ENCODE results near the gene EFCAB9. TPM values are rescaled to one million over a fixed set of nuclear protein-coding genes. Genes with fewer than 3 reads are reported as not detected.

The EFCAB9 gene
- total and polyA plus RNA-seq, 4 donors = not detected

DNA sequence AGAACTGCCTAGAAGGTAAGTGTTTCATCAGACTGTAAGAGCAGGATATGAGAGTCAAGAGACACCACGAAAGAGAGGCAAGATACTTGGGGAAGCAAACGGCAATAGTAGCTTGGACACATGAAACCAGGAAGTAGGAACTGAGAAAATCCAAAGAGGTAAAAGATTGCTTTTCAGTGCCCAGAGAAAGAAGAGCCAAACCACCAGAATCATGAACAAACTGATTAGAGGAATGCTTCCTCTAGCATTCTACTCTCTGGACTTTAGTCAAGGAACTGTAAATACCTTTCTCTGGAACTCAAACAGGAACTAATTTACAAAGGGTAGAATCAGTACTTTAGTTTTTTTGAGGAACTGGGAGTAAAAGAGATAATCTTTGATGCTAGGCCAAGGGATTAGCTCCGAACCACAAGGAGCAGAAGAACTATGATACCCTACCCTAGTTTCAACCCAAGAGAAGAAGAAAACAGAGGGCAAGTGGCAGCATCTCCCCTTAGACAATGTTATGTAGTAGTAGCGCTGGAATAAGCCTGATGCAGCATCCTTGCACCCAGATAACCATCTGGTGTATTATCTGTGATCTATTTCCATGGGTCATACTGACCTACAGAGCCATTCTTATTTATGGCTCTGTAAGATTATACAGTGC is 41.3 kb downstream of the EFCAB9 start:
- no peak overlapping the region for H3K9ac ChIP-seq (ENCODE audit: low read depth in 1 of 2, low read length in 2 of 2)
- DNase-seq (ENCODE audit: low spot score) = no peak
- no peak overlapping the region for H3K4me3 ChIP-seq (ENCODE audit: low read depth in 1 of 3, low read length in 3 of 3)
- no peaks in the 10 kb centered on the region for H3K27me3 ChIP-seq (ENCODE audit: control insufficient read depth in 4 of 4, insufficient read depth in 4 of 4, low read length in 3 of 4)
- H3K4me1 ChIP-seq (ENCODE audit: control insufficient read depth in 4 of 4, insufficient read depth in 4 of 4, low read length in 3 of 4) = peaks cover 0 to 17% (median 16%) of the 10 kb centered on the region in 4 donors
- peak; percentile 23 for TF ChIP-seq SP1 (IDR thresholded peaks at IDR 0.05)
- TF ChIP-seq CTCF (IDR thresholded peaks at IDR 0.05; ENCODE audit: low read depth, low read length, missing input control) = no peak
- TF ChIP-seq HNF4G (IDR thresholded peaks at IDR 0.05) = no peak
- TF ChIP-seq ZBTB33 (IDR thresholded peaks at IDR 0.05) = no peak
- TF ChIP-seq EGR1 (IDR thresholded peaks at IDR 0.05; ENCODE audit: low read depth in 2 of 2) = no peak
- TF ChIP-seq TAF1 (conservative IDR thresholded peaks at IDR 0.05) = no peak
- TF ChIP-seq HNF4A (conservative IDR thresholded peaks at IDR 0.05) = peak; percentile 21 to 44
- no peak overlapping the region for H3K27ac ChIP-seq (ENCODE audit: low read depth in 1 of 2, low read length in 2 of 2)
- H3K36me3 ChIP-seq (ENCODE audit: control insufficient read depth in 4 of 4, insufficient read depth in 3 of 4, low read depth in 1 of 4, low read length in 3 of 4) = peaks cover 0 to 5% (median 1%) of the 10 kb centered on the region in 4 donors
- H3K9me3 ChIP-seq (ENCODE audit: control insufficient read depth in 4 of 4, low read length in 3 of 4) = no peaks in the 10 kb centered on the region
- WGBS = 34% methylated on average over 4 of the region's 4 CpGs

- TF ChIP-seq EGR1 (IDR thresholded peaks at IDR 0.05; ENCODE audit: low read depth in 2 of 2) = no peak
- no peak for TF ChIP-seq CTCF (IDR thresholded peaks at IDR 0.05; ENCODE audit: low read depth, low read length, missing input control)
- TF ChIP-seq GABPA (IDR thresholded peaks at IDR 0.05 in 1 of 2, conservative IDR thresholded peaks at IDR 0.05 in 1 of 2) = no peak
- peak; percentile 21 for TF ChIP-seq SP1 (IDR thresholded peaks at IDR 0.05)
- TF ChIP-seq HNF4A (conservative IDR thresholded peaks at IDR 0.05) = peak; percentile 40 to 65
- no peak for TF ChIP-seq FOXA2 (IDR thresholded peaks at IDR 0.05)
- no peak for TF ChIP-seq ATF3 (IDR thresholded peaks at IDR 0.05)
- TF ChIP-seq NR2F2 (IDR thresholded peaks at IDR 0.05) = no peak
- H3K4me1 ChIP-seq (ENCODE audit: control insufficient read depth in 4 of 4, insufficient read depth in 4 of 4, low read length in 3 of 4) = peaks cover 0 to 17% (median 16%) of the 10 kb centered on the region in 4 donors
- H3K9ac ChIP-seq (ENCODE audit: low read depth in 1 of 2, low read length in 2 of 2) = no peak overlapping the region
- no peaks in the 10 kb centered on the region for H3K9me3 ChIP-seq (ENCODE audit: control insufficient read depth in 4 of 4, low read length in 3 of 4)
- 59% methylated on average over 3 of the region's 3 CpGs for WGBS
- no peaks in the 10 kb centered on the region for H3K27me3 ChIP-seq (ENCODE audit: control insufficient read depth in 4 of 4, insufficient read depth in 4 of 4, low read length in 3 of 4)
- H3K4me3 ChIP-seq (ENCODE audit: low read depth in 1 of 3, low read length in 3 of 3) = no peak overlapping the region
- H3K36me3 ChIP-seq (ENCODE audit: control insufficient read depth in 4 of 4, insufficient read depth in 3 of 4, low read depth in 1 of 4, low read length in 3 of 4) = peaks cover 0 to 3% (median 1%) of the 10 kb centered on the region in 4 donors
- no peak for DNase-seq (ENCODE audit: low spot score)
- no peak overlapping the region for H3K27ac ChIP-seq (ENCODE audit: low read depth in 1 of 2, low read length in 2 of 2)
Observed at GRCh38 chr5:172235827-172236736, 42.1 kb downstream of the EFCAB9 start.
